ENCODE results near the gene GPR141. TPM values are rescaled to one million over a fixed set of nuclear protein-coding genes. Genes with fewer than 3 reads are reported as not detected.

GPR141 gene
- total and polyA plus RNA-seq, 12 donors, result 0.17 to 2.2 (median 0.91) TPM; not detected in 3

GRCh38 chr7:37645282-37646050 is 38.1 kb upstream of the GPR141 start:
- H3K27ac ChIP-seq, result no peak overlapping the region
- H3K4me1 ChIP-seq (replicated peaks in 1 of 2), result no peaks in the 10 kb centered on the region
- H3K27me3 ChIP-seq, result no peaks in the 10 kb centered on the region
- no peaks in the 10 kb centered on the region for H3K36me3 ChIP-seq (replicated peaks in 1 of 2)
- TF ChIP-seq CTCF (IDR thresholded peaks at IDR 0.05), result no peak
- no peak for TF ChIP-seq POLR2A (IDR thresholded peaks at IDR 0.05)
- intact Hi-C loops (cut with DNase I), result no loop called here
- no peak for DNase-seq
- no peak overlapping the region for H3K4me3 ChIP-seq
- WGBS, 4 donors, result 52 to 73% (median 71%) methylated on average over 7 of the region's 7 CpGs
- no peaks in the 10 kb centered on the region for H3K9me3 ChIP-seq (replicated peaks in 1 of 3)

- TF ChIP-seq CTCF (IDR thresholded peaks at IDR 0.05), result no peak
- no peak for TF ChIP-seq POLR2A (IDR thresholded peaks at IDR 0.05)
- Histone ChIP-seq H3K4me3 (no peak overlapping the region), H3K27me3 (no peaks in the 10 kb centered on the region), H3K4me1 (replicated peaks in 1 of 2) (no peaks in the 10 kb centered on the region), H3K9me3 (replicated peaks in 1 of 3) (no peaks in the 10 kb centered on the region), H3K36me3 (replicated peaks in 1 of 2) (no peaks in the 10 kb centered on the region), H3K27ac (no peak overlapping the region)
- WGBS, 4 donors, result 22 to 57% (median 35%) methylated on average over 1 of the region's 1 CpG
- no peak for DNase-seq
- intact Hi-C loops (cut with DNase I), result no loop called here
These were observed 26.5 kb upstream of the GPR141 start for GRCh38 chr7:37656913-37657530.

- intact Hi-C loops (cut with DNase I), result no loop called here
These were observed 25.8 kb upstream of the GPR141 start for GRCh38 chr7:37657816-37658215.

More at GRCh38 chr7:37657816-37658215, 25.8 kb upstream of the GPR141 start:
- 36 to 70% (median 59%) methylated on average over 1 of the region's 1 CpG for WGBS, 4 donors
- Histone ChIP-seq H3K36me3 (replicated peaks in 1 of 2) (no peaks in the 10 kb centered on the region), H3K27me3 (no peaks in the 10 kb centered on the region), H3K4me3 (no peak overlapping the region), H3K4me1 (replicated peaks in 1 of 2) (no peaks in the 10 kb centered on the region), H3K9me3 (replicated peaks in 1 of 3) (no peaks in the 10 kb centered on the region), H3K27ac (no peak overlapping the region)
- no peak for TF ChIP-seq CTCF (IDR thresholded peaks at IDR 0.05)
- no peak for TF ChIP-seq POLR2A (IDR thresholded peaks at IDR 0.05)
- no peak for DNase-seq

Data from adrenal gland (tissue), 12 donors.